K562 (cell line): ENCODE data around the gene CYP26A1.

ENCODE experiments used
- MCM2 ChIP-seq: fragments of 450-650 bp; IDR thresholded peaks from 2 replicates; pipeline ENCODE4 v1.6.1; 2017; ENCODE audit warnings: low read depth, mild to moderate bottlenecking
- MTA3 ChIP-seq: fragments of 450-650 bp; formaldehyde crosslinking; IDR thresholded peaks from 2 replicates; pipeline ENCODE4 v1.6.1; 2017; ENCODE audit warnings: mild to moderate bottlenecking, borderline replicate concordance
- POLR2A ChIP-seq: fragments of 450-650 bp; conservative IDR thresholded peaks from 2 replicates; pipeline ENCODE4 v1.6.1; 2016
- SMC3 ChIP-seq: conservative IDR thresholded peaks from 2 replicates; pipeline ENCODE4 v1.6.1; 2011; ENCODE audit warnings: low read depth, low read length, improper control_type of control experiment; ENCODE audit not compliant: insufficient read depth
- ZNF384 ChIP-seq: IDR thresholded peaks from 2 replicates; pipeline ENCODE4 v1.6.1; 2012; ENCODE audit warnings: low read depth, low read length, improper control_type of control experiment
- TF ChIP-seq, protein P1 (sequence below): fragments of 450-650 bp; IDR thresholded peaks from 2 replicates; pipeline ENCODE4 v1.6.1; 2016; ENCODE audit warnings: mild to moderate bottlenecking

DNA sequence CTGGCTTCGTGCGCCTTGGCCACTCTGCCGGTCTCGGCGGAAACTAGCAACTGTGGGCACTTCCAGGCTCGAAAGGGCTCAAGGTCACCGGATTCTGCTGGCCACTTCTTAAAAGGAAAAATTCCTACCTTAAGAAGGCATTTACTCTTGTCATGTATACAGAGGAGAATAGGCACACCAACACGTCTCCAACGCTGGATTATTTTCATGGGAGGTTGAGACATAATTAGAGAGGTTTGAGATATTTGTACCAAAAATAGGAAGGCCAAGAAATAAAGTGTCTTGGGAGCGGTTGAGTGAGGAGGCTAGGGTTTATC, 4.5 kb upstream of the CYP26A1 start:
- TF ChIP-seq MCM2 = no peak
- TF ChIP-seq, protein P1, sequence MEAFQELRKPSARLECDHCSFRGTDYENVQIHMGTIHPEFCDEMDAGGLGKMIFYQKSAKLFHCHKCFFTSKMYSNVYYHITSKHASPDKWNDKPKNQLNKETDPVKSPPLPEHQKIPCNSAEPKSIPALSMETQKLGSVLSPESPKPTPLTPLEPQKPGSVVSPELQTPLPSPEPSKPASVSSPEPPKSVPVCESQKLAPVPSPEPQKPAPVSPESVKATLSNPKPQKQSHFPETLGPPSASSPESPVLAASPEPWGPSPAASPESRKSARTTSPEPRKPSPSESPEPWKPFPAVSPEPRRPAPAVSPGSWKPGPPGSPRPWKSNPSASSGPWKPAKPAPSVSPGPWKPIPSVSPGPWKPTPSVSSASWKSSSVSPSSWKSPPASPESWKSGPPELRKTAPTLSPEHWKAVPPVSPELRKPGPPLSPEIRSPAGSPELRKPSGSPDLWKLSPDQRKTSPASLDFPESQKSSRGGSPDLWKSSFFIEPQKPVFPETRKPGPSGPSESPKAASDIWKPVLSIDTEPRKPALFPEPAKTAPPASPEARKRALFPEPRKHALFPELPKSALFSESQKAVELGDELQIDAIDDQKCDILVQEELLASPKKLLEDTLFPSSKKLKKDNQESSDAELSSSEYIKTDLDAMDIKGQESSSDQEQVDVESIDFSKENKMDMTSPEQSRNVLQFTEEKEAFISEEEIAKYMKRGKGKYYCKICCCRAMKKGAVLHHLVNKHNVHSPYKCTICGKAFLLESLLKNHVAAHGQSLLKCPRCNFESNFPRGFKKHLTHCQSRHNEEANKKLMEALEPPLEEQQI = no peak
- no peak for TF ChIP-seq ZNF384
- TF ChIP-seq POLR2A = no peak
- TF ChIP-seq SMC3 = no peak
- no peak for TF ChIP-seq MTA3
